GM10266 (cell line): ENCODE data around the gene BBX.

Source experiments
- DNase-seq: peaks from one replicate; pipeline ENCODE4 v3.0.0; 2012; ENCODE audit errors: extremely low spot score
- TF ChIP-seq, protein P1 (sequence below): IDR thresholded peaks from 2 replicates; pipeline ENCODE4 v1.5.1; 2012; ENCODE audit warnings: mild to moderate bottlenecking, low read depth; ENCODE audit not compliant: control insufficient read depth, insufficient read depth; ENCODE audit errors: missing control alignments

Gene BBX

DNA sequence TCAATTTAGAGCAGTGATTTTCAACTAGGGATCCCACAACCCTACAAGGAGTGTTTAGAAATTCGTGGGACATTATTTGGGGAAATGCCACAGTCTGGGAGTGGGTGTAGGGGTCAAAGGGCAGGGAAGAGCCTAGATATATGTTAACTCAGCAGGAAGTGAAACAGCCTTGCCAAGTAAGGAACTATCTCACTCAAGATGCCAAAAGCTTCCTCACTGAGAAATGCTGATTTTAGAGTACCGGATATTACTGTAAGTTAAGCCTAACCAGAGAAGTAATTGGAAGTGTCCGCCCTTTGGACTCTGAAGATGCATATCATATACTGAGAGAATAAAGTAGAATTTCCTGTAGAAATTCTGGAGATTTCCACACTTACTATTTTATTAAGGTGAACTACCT lies 158.6 kb downstream of the BBX start:
- DNase-seq: no peak
- TF ChIP-seq, protein P1, sequence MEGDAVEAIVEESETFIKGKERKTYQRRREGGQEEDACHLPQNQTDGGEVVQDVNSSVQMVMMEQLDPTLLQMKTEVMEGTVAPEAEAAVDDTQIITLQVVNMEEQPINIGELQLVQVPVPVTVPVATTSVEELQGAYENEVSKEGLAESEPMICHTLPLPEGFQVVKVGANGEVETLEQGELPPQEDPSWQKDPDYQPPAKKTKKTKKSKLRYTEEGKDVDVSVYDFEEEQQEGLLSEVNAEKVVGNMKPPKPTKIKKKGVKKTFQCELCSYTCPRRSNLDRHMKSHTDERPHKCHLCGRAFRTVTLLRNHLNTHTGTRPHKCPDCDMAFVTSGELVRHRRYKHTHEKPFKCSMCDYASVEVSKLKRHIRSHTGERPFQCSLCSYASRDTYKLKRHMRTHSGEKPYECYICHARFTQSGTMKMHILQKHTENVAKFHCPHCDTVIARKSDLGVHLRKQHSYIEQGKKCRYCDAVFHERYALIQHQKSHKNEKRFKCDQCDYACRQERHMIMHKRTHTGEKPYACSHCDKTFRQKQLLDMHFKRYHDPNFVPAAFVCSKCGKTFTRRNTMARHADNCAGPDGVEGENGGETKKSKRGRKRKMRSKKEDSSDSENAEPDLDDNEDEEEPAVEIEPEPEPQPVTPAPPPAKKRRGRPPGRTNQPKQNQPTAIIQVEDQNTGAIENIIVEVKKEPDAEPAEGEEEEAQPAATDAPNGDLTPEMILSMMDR: no peak

DNA sequence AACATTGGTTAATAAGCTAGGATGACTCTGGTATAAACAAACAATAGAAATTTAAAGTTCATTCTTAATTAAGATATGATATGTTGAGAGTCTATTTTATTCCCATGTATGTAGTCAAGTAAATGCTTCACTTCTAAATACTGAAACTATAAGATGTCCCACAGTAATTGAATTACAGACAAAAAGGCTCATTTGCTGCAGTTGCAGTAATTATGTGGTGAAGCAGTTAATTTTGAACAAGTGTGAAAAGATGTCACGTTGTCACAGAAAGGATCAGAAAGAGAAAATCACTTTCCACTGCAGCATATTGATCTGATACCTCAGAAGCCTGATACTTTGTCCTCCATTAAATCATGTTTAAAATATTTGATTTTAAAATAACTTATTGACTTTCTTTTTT lies 159.8 kb downstream of the BBX start:
- DNase-seq: no peak
- TF ChIP-seq, protein P1: no peak

DNA sequence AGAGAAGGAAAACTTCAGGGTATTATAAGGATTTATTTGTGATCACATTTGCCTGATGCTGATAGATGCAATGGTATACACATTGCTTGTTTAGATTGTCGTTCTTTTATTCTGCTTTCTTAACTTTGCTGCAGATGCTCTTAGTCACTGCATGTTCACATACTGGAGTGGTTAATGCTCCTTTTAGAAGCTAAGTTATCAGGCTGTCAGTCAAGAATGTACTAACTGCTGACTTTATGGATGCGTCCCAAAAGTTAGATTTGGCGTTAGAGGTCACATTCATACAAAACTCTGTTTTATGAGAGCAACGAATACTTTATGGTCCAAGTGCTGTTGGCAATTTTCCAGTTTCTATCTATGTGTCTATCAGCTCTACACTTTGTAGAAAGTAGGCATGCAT lies 160.7 kb downstream of the BBX start:
- TF ChIP-seq, protein P1: no peak
- no peak for DNase-seq

DNA sequence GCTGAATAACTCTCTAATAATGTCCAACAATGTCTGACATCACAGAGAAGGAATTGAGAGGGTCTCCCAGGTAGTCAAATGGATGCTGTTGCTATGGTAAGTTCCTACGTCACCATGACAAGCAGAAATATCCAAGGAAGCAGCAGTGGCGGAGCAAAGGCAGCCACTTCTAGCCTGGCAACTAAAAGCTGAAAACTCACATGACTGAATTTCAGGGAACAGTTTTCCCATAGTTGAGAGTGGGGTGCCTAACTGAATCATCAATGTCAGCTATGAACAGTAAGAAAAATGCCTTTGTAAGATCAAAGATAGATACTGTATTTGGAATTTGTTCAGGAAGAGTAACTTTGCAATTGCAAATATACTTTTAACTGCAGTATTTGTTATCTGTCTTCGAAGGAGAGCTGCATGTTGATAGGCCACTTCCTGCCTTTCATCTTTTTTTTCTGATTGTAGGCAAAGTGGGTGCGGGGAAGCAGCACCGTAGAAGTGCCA lies 161.7 kb downstream of the BBX start:
- no peak for DNase-seq
- TF ChIP-seq, protein P1: no peak

DNA sequence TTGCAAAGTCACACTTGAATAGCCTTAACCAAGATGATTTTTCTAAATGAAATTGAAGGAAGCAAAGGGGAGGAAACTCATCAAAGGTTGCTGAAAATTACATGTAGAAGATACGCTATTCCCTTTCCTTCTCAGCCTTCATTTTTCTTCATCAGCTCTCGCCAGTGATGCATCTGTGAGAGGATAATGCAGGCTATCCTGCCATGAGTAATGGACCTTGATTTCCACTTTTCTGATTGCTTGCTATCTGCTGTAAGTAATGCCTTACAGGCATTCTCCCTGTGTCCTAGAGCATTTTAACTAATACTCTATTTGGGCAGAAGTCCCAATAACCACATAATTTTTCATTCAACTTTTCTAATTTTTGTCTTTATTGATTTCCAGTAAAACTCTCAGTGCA lies 162.6 kb downstream of the BBX start:
- TF ChIP-seq, protein P1: no peak
- DNase-seq: no peak

DNA sequence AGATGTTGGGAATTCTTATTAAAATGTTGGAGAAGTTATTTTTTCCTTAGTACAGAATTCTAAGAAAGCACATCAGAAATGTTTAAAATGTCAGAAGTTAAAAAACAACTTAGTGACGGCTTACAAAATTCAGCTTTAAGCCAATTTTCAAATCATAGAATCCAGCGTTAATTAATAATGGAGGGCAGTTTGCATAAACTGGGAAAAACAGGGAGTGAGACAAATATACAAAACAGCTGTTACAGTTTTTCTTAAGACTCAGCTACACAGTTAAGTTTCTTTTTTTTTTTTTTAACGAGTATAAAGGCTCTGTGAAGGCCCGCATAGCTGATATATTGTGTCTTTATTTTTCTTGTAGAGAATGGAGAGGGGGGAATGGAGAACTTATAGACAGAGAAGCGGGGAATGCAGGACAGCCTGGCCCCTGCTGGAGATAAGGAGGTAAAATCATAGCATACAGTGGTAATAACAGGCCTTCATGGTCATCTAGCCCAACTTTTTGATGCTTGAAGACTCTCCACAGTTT lies 164.4 kb downstream of the BBX start:
- no peak for DNase-seq
- TF ChIP-seq, protein P1: no peak

DNA sequence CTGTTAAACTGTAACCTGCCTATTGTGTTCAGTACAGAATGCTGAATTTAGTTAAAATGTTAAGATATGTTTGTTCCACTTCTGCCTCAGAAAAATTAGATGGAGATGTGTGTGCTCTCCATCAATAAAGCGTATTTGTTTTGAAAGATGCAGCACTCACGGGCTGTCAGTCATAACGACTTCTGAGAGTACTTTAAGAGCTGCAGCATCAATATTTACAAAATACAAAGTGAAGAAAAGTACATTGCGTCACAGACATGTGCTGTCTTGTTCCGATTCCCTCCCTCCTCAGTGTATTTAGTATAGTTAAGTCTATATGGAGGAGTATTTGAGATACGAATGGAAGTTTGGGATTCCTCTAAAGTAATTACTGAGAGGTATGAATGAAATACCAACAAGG lies 166.6 kb downstream of the BBX start:
- TF ChIP-seq, protein P1: no peak
- DNase-seq: no peak
